DMS 273 (cell line): ENCODE results near the gene TRAP1.

Experiments used
- DNase-seq: peaks from one replicate; lab custom pipeline; 2025; ENCODE audit not compliant: unreplicated experiment; lab: John Stamatoyannopoulos, UW

TRAP1 gene

GRCh38 chr16:3737181-3737580 lies 19.9 kb upstream of the TRAP1 start:
- no peak for DNase-seq

GRCh38 chr16:3736116-3736515 lies 18.8 kb upstream of the TRAP1 start:
- DNase-seq, result no peak

GRCh38 chr16:3735541-3735940 lies 18.2 kb upstream of the TRAP1 start:
- DNase-seq, result no peak

- DNase-seq, result no peak
These were observed 17.5 kb upstream of the TRAP1 start for GRCh38 chr16:3734758-3735221.

GRCh38 chr16:3734084-3734757 lies 16.9 kb upstream of the TRAP1 start:
- no peak for DNase-seq

- no peak for DNase-seq
These were observed 14.8 kb upstream of the TRAP1 start for GRCh38 chr16:3732171-3732570.

GRCh38 chr16:3731126-3731935 lies 14.0 kb upstream of the TRAP1 start:
- DNase-seq, result no peak

- no peak for DNase-seq
These were observed 13.1 kb upstream of the TRAP1 start for GRCh38 chr16:3730161-3731125.

- DNase-seq, result no peak
These were observed 12.1 kb upstream of the TRAP1 start for GRCh38 chr16:3729161-3730112.

GRCh38 chr16:3728424-3729160 lies 11.3 kb upstream of the TRAP1 start:
- DNase-seq, result no peak

- peak; percentile 88 for DNase-seq
These were observed 10.6 kb upstream of the TRAP1 start for GRCh38 chr16:3727806-3728381.

GRCh38 chr16:3726021-3726687 lies 8.8 kb upstream of the TRAP1 start:
- DNase-seq, result no peak

GRCh38 chr16:3725276-3725675 lies 8.0 kb upstream of the TRAP1 start:
- DNase-seq, result no peak

GRCh38 chr16:3722508-3722907 lies 5.2 kb upstream of the TRAP1 start:
- DNase-seq, result no peak

GRCh38 chr16:3720418-3720817 lies 3.1 kb upstream of the TRAP1 start:
- DNase-seq, result no peak

GRCh38 chr16:3718628-3719027 lies 1.3 kb upstream of the TRAP1 start:
- DNase-seq, result no peak

GRCh38 chr16:3718019-3718391 lies 681 bp upstream of the TRAP1 start:
- DNase-seq, result no peak

- peak; percentile 75 for DNase-seq
These were observed 491 bp downstream of the TRAP1 start for GRCh38 chr16:3716831-3717234.

- DNase-seq, result no peak
These were observed 1.9 kb downstream of the TRAP1 start for GRCh38 chr16:3715430-3715829.
